ENCODE measurements around the gene LUC7L.
"Not testable (repeated sequence)": the region's sequence is repeated elsewhere in the genome, so short reads cannot be mapped to it uniquely, and the experiment has no call there.

The LUC7L gene

GRCh38 chr16:162271-162991, 66.8 kb downstream of the LUC7L start:
- H3K4me1 Mint-ChIP-seq, result peaks cover 4% of the 10 kb centered on the region
- H3K4me3 Mint-ChIP-seq, result no peak overlapping the region
- ATAC-seq (no peak), DNase-seq (no peak)
- no peak overlapping the region for H3K27ac Mint-ChIP-seq
- no peaks in the 10 kb centered on the region for H3K9me3 Mint-ChIP-seq
- H3K36me3 Mint-ChIP-seq (ENCODE audit: low read depth), result no peaks in the 10 kb centered on the region
- H3K27me3 Mint-ChIP-seq, result peaks cover 36% of the 10 kb centered on the region

- no peak overlapping the region for H3K4me3 Mint-ChIP-seq
- H3K9me3 Mint-ChIP-seq, result no peaks in the 10 kb centered on the region
- peaks cover 3% of the 10 kb centered on the region for H3K4me1 Mint-ChIP-seq
- ATAC-seq (no peak), DNase-seq (no peak)
- H3K36me3 Mint-ChIP-seq (ENCODE audit: low read depth), result no peaks in the 10 kb centered on the region
- H3K27me3 Mint-ChIP-seq, result peaks cover 33% of the 10 kb centered on the region
- H3K27ac Mint-ChIP-seq, result no peak overlapping the region
Measured at GRCh38 chr16:160691-161190, 68.5 kb downstream of the LUC7L start.

- H3K4me1 Mint-ChIP-seq; ATAC-seq; H3K36me3 Mint-ChIP-seq (ENCODE audit: low read depth); H3K27ac Mint-ChIP-seq; H3K9me3 Mint-ChIP-seq; DNase-seq; H3K4me3 Mint-ChIP-seq: not testable (repeated sequence)
- peaks cover 33% of the 10 kb centered on the region for H3K27me3 Mint-ChIP-seq
Measured at GRCh38 chr16:160242-160641, 69.0 kb downstream of the LUC7L start.

- no peak for ATAC-seq
- Mint-ChIP-seq H3K27ac (no peak overlapping the region), H3K27me3 (peaks cover 39% of the 10 kb centered on the region), H3K36me3 (ENCODE audit: low read depth) (no peaks in the 10 kb centered on the region), H3K4me1 (peaks cover 6% of the 10 kb centered on the region), H3K9me3 (no peaks in the 10 kb centered on the region), H3K4me3 (no peak overlapping the region)
- DNase-seq, result no peak
Measured at GRCh38 chr16:159136-159849, 70.0 kb downstream of the LUC7L start.

- Mint-ChIP-seq H3K27ac (no peak overlapping the region), H3K27me3 (peaks cover 49% of the 10 kb centered on the region), H3K4me1 (peaks cover 5% of the 10 kb centered on the region), H3K4me3 (peak overlapping the region; percentile 50), H3K36me3 (ENCODE audit: low read depth) (no peaks in the 10 kb centered on the region), H3K9me3 (no peaks in the 10 kb centered on the region)
- DNase-seq (no peak), ATAC-seq (no peak)
Measured at GRCh38 chr16:155031-155398, 74.2 kb downstream of the LUC7L start.

GRCh38 chr16:154217-155030, 74.8 kb downstream of the LUC7L start:
- H3K36me3 Mint-ChIP-seq (ENCODE audit: low read depth), result no peaks in the 10 kb centered on the region
- ATAC-seq (peak; percentile 31), DNase-seq (no peak)
- H3K4me3 Mint-ChIP-seq, result peak overlapping the region; percentile 50
- peaks cover 47% of the 10 kb centered on the region for H3K27me3 Mint-ChIP-seq
- H3K4me1 Mint-ChIP-seq, result peaks cover 5% of the 10 kb centered on the region
- no peaks in the 10 kb centered on the region for H3K9me3 Mint-ChIP-seq
- no peak overlapping the region for H3K27ac Mint-ChIP-seq

- H3K9me3 Mint-ChIP-seq; DNase-seq; H3K27ac Mint-ChIP-seq; H3K4me3 Mint-ChIP-seq; H3K4me1 Mint-ChIP-seq; H3K36me3 Mint-ChIP-seq (ENCODE audit: low read depth): not testable (repeated sequence)
- H3K27me3 Mint-ChIP-seq, result peaks cover 49% of the 10 kb centered on the region
- peak; percentile 50 for ATAC-seq
Measured at GRCh38 chr16:153550-154216, 75.6 kb downstream of the LUC7L start.

GRCh38 chr16:153129-153521, 76.1 kb downstream of the LUC7L start:
- ATAC-seq, result peak; percentile 27
- not testable (repeated sequence) for H3K4me1 Mint-ChIP-seq; H3K9me3 Mint-ChIP-seq; H3K4me3 Mint-ChIP-seq; DNase-seq; H3K27ac Mint-ChIP-seq; H3K36me3 Mint-ChIP-seq (ENCODE audit: low read depth)
- peaks cover 54% of the 10 kb centered on the region for H3K27me3 Mint-ChIP-seq

GRCh38 chr16:152141-153128, 76.8 kb downstream of the LUC7L start, which contains the start of gene HBZ:
TSS of gene HBZ (plus strand) at chr16:152644. CDS start at chr16:152910, 266 bp downstream.
- H3K4me3 Mint-ChIP-seq, result no peak within 1 kb of the TSS
- no peaks in the 10 kb centered on the region for H3K36me3 Mint-ChIP-seq (ENCODE audit: low read depth)
- ATAC-seq (no peak), DNase-seq (no peak)
- H3K9me3 Mint-ChIP-seq, result no peaks in the 10 kb centered on the region
- H3K27ac Mint-ChIP-seq, result no peak within 1 kb of the TSS
- H3K4me1 Mint-ChIP-seq, result peaks cover 5% of the 10 kb centered on the region
- peaks cover 50% of the 10 kb centered on the region for H3K27me3 Mint-ChIP-seq

GRCh38 chr16:149024-149660, 80.1 kb downstream of the LUC7L start:
- Mint-ChIP-seq H3K9me3 (no peaks in the 10 kb centered on the region), H3K4me1 (no peaks in the 10 kb centered on the region), H3K27ac (no peak overlapping the region), H3K4me3 (no peak overlapping the region), H3K27me3 (peaks cover 33% of the 10 kb centered on the region), H3K36me3 (ENCODE audit: low read depth) (no peaks in the 10 kb centered on the region)
- ATAC-seq, result no peak
- no peak for DNase-seq

GRCh38 chr16:146646-147045, 82.6 kb downstream of the LUC7L start:
- no peak overlapping the region for H3K4me3 Mint-ChIP-seq
- ATAC-seq, result no peak
- no peak overlapping the region for H3K27ac Mint-ChIP-seq
- H3K9me3 Mint-ChIP-seq, result no peaks in the 10 kb centered on the region
- H3K36me3 Mint-ChIP-seq (ENCODE audit: low read depth), result no peaks in the 10 kb centered on the region
- H3K4me1 Mint-ChIP-seq, result no peaks in the 10 kb centered on the region
- H3K27me3 Mint-ChIP-seq, result peaks cover 30% of the 10 kb centered on the region
- DNase-seq, result no peak

GRCh38 chr16:144797-145252, 84.4 kb downstream of the LUC7L start:
- ATAC-seq (no peak), DNase-seq (no peak)
- Mint-ChIP-seq H3K36me3 (ENCODE audit: low read depth) (no peaks in the 10 kb centered on the region), H3K9me3 (no peaks in the 10 kb centered on the region), H3K4me3 (no peak overlapping the region), H3K27ac (no peak overlapping the region), H3K27me3 (peaks cover 22% of the 10 kb centered on the region), H3K4me1 (no peaks in the 10 kb centered on the region)

GRCh38 chr16:143456-143855, 85.8 kb downstream of the LUC7L start:
- ATAC-seq (no peak), DNase-seq (no peak)
- no peaks in the 10 kb centered on the region for H3K9me3 Mint-ChIP-seq
- no peak overlapping the region for H3K27ac Mint-ChIP-seq
- H3K4me1 Mint-ChIP-seq, result peaks cover 4% of the 10 kb centered on the region
- no peaks in the 10 kb centered on the region for H3K36me3 Mint-ChIP-seq (ENCODE audit: low read depth)
- peaks cover 13% of the 10 kb centered on the region for H3K27me3 Mint-ChIP-seq
- H3K4me3 Mint-ChIP-seq, result no peak overlapping the region
